Stimulated activated CD8-positive, alpha-beta memory T cell treated with anti-CD3 and anti-CD28 coated beads, Interleukin-7, amount 100 ng/mL, for 48 hours (primary cell): ENCODE results near the gene LAPTM4A.

ENCODE experiments used
- DNase-seq, 2 donors: peaks; one replicate each; pipeline ENCODE4 v3.0.0-alpha.2; 2020; ENCODE audit warnings: low read depth in 1 of 2; ENCODE audit errors: extremely low read depth in 1 of 2

Gene LAPTM4A

DNA sequence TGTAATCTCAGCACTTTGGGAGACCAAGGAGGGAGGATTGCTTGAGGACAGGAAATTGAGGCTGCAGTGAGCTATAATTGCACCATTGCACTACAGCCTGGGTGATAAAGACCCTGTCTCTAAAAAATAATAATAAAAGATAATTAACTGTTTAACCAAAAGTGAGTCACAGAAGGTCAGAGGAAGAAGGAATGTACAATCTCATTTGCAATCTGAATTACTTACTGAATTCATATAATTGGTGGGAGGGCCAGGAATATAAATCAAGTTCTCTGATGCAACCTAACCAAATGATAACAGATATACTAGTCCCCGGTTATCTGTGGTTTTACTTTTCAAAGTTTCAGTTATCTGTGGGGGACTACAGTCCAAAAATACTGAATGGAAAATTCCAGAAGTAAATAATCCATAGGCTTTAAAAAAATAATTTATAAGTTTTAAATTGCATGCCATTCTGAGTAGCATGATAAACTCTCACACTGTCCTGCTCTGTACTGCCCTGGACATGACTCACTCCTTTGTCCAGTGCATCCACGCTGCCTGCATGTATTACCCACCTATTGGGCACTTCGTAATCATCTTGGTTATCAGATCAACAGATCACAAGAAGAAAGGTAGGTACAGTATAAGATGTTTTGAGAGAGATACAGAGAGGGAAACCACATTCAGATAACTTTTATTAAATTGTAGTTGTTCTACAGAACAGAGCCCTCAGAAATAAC lies 26.2 kb downstream of the LAPTM4A start:
- DNase-seq: no peak

DNA sequence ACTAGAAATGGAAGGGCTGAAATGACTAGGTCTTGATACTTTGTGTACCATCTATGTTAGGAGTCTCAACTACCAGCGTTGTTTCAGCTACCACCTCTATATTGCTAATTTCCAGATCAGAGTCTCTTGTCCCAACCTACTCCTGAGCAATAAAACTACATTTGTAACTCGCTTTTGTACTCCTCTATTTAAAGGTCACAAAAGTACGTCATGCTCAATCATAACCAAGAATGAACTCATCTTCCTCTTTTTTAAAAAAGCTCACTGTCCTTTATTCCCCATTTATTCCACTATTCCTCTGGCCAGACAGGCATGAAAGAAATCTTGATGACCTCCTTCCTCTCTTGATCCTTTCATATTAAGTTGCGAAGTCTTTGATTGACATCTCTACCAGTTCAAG lies 27.7 kb downstream of the LAPTM4A start:
- no peak for DNase-seq

DNA sequence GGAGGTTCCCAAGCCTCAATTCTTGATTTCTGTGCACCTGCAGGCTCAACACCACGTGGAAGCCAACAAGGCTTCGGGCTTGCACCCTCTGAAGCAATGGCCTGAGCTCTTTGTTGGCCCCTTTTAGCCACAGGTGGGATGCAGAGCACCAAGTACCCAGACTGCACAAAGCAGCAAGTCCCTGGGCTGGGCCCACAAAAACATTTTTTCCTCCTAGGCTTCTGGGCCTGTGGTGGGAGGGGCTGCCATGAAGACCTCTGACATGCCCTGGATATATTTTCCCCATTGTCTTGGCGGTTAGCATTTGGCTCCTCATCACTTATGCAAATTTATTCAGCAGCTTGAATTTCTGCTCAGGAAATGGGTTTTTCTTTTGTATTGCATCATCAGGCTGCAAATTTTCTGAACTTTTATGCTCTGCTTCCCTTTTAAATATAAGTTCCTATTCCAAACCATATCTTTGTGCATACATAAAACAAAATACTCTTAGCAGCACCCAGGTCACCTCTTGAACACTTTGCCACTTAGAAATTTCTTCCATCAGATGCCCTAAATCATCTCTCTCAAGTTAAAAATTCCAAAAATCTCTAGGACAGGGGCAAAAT lies 29.9 kb downstream of the LAPTM4A start:
- DNase-seq: no peak

DNA sequence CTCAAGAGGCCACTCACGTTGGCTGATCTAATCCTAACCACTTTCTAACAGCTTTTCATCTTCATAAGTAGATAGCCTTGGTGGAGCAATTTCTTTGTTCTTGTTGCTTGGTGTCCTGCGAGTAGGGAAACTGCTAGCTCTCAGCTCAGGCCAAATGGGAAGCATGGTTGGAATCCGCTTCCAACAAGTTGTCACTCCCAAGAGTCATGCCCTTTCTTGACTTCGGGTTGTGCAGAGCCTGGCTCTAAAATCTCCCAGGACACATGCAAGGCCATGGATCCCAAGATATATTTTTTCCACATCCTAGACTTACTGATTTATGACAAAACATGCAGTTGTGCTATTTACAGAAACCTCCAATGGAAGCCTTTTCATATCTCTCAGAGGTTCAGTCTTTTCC lies 31.7 kb downstream of the LAPTM4A start:
- no peak for DNase-seq

DNA sequence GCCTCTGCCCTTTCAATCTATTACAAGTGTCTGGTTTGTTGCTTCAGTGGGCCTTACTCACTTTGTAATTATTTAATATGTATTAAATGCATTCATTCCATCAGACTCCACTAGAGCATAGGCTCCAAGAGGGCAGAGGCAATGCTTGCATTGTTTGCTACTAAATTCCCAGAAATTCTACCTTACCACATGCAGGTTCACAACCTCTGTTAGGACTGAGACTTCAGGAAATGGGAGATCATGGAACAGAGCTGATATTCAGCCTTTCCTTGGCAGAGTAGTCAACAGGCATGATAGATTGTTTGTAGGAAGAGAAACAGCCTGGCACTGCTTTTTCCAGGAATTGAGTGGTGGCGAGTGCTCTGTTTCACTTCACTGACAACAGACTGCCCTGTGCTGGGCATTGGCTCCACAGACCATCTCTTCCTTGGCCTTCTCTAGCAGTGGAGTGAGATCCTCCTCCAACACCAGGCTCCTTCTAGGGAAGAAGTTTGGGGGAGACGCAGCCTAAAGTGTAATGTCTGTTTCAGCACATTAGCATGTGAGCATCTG lies 32.8 kb downstream of the LAPTM4A start:
- DNase-seq: no peak

DNA sequence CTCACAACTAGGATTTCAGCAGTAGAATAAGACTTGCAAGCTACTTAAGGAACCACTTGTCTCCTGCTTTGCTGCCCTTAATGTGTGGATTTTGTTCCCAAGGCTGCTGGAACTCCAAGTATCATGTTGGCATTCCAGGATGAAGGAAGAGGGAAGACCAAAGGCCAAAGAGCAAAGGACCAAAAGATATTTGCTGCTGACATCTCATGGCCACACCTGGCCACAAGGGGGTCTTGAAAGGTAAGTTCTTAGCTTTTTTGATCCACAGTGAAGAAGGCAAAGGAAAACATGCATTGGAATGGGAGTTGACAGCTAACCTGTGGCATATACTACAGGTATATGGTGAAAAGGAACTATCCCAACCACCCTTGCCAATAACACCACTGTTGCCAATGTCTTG lies 35.1 kb downstream of the LAPTM4A start:
- no peak for DNase-seq

DNA sequence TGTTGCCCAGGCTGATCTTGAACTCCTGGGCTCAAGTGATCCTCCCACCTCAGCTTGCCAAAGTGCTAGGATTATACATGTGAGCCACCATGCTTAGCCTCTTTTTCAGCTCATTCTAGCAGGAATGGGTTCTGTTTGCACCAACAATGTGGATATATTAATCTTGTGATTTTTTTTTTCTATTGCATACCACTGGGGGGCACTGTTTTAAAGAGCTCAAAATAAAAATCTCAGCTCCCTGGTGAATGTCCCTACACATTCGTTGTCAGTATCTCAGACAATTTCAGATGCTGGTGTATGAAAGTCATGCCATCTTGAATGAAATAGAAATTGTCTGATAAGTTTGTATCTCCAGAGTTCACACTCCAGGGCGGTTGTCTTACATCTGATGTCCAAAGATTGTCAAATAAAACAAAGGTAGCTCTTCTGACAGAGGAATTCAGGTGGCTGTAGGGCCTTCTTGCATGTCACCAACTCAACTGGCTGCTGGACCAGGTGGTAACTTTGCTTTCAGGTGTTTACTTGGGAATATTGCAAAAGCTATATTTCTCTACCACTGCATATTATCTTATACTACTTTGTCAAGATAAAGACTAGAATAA lies 35.8 kb downstream of the LAPTM4A start:
- DNase-seq: no peak

DNA sequence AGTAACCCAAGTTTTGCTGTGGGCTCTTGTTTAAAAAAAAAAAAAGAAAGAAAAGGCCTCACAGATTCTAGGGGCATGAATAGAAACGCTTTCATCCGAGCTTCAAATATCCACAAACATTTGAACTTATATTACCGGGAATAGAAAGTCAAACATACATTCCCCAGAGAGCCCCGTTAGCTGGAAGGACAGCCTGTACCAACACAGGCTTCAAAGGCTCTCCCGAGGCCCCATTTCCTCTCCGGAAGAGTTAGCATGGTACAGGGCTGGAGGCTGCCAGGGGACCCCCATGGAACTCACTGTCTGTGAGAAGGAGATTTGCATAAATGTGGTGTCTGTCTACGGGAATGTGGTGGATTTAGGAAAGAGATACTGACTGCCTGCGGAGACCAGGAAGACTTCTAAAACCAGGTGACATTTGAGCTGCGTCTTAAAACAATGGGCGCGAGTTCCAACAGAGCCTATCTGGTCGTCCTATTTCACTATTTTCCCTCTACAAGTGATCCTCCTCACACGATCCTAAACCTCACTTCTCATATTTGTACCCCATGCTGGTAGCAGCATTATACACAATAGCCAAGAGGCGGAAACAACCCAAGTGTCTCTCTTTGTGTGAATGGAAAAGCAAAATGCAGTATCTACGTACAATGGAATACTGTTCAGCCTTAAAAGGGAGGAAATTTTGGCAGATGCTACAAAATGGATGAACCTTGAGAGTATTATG lies 38.1 kb downstream of the LAPTM4A start:
- DNase-seq: no peak

DNA sequence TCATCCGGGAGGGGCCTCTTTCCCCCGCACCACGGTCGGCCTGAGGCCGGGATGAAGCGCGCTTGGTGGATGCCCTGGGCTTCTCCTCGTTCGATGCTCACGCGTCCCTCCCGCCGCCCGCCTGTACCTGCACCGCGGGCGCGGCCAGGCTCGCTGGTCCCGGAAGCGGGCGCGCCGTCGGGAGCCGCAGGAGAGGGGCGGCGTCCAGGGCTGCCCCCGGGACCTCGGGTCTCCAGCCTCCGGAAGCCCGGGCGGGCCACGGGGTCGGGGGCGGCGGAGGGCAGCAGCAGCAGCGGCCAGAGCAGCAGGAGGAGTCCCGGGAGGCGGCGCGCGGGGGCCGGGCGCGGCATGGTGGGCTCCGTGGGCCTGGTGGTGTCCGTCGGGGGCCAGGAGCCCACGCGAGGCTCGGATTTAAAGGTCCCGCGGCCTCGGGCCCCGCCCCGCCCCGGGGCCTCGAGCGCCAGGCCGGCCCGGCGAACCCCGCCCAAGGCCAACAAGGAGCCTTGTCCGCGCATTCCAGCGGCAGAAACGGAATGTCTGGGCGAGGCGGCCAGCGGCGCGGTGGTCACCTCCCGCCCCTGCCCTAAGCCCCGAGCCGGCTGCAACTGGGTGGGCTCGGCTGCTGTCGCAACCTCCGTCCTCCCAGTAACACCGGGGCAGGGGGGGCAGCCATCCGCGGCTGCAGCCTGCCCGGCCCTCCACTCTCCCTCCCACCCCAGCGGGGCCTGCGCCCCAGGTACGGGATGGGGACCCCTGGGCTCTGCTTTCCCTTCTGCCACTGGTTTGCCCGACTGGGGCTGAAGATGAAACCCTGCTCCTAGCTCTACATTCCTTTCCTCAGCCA lies 38.9 kb downstream of the LAPTM4A start, which contains the start of gene MATN3:
MATN3 (minus strand) TSS at position 387 of the 844 bp plus-strand sequence; CDS start at position 350, 37 bp downstream.
- no peak for DNase-seq

DNA sequence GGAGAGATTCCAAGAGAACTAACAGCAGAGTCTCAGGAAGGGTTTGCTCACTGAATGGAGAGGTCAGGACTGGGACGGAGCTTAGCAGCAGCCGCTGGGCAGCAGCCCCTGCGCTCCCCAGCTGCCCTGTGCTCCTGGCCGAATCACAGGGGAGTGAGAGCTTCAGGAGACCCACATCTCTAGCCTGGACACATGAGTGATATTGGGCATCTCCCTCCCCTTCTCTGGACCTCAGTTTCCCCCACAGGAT lies 39.5 kb downstream of the LAPTM4A start:
- DNase-seq: no peak

DNA sequence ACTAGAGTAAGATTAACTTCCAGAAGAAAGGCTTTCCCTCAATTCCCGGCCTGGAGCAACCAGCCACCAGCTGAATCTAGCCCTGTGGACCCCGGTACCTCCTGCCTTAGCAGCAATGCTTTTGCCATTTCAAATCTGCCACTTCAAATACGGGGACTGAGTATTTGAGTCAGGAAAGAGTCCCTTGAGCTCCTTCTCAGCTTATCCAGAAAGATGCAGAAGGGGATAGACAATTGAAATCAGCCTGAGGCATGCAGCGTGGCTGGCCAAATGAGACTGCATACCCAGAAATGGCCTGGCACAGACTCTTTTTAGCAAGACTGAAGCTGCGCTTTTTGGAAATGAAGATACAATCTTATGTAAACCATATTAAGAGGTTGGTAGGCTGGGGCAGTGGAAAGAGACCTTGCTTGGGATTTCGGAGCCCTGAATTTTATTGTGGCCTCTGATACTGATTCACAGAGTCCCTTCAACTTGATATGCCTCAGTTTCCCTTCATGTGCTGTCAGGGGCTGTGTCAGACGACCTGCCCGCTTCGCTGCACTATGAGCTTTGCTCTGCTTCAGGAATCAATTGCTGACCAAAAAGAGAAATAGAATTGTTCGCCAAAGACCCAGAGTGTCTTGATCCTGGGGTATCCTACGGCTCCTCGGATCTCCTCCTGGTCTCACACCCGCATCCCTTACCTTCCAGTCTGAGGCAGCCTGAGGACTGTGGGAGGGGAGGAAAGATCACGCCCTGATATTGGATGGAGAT lies 40.0 kb downstream of the LAPTM4A start:
- no peak for DNase-seq

DNA sequence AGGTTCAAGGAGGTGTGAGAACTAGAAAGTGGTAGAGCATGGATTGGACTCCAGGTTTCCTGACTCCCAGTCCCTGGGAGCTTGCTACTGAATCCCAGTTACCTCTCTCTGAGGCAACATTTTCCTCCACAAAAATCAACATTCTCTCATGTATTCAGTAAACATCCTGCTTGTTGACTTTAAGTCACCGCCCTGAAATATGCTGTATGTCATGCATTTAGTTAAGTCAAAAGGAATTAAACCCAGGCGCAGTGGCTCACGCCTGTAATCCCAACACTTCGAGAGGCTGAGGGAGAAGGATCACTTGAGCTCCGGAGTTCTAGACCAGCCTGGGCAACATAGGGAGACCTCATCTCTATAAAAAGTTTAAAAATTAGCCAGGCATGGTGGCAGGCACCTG lies 42.7 kb downstream of the LAPTM4A start:
- DNase-seq: no peak

DNA sequence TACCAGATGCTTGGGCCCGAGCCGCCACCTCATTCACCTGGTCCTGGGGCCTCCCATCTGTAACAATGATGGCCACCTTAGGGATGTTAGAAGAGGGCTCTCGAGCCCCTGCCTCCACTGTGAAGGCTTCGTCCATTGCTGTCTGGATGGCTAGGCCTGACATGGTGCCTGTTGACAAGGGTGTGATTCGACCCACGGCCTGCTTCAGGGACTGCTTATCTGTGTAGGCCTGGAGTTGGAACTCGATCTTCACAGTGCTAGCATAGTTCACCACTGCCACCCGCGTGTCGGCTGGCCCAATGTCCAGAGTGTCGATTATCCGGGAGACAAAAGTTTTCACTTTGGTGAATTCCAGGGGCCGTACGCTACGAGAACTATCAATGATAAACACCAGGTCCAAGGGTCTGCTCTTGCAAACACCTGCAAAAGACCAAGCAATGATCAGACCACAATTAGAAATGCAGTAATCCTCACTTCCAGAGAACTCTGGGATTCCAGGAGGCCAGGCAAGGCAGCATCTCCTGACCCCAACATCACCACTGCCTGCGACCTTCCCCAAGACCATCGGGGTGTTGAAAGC lies 45.4 kb downstream of the LAPTM4A start:
- no peak for DNase-seq

DNA sequence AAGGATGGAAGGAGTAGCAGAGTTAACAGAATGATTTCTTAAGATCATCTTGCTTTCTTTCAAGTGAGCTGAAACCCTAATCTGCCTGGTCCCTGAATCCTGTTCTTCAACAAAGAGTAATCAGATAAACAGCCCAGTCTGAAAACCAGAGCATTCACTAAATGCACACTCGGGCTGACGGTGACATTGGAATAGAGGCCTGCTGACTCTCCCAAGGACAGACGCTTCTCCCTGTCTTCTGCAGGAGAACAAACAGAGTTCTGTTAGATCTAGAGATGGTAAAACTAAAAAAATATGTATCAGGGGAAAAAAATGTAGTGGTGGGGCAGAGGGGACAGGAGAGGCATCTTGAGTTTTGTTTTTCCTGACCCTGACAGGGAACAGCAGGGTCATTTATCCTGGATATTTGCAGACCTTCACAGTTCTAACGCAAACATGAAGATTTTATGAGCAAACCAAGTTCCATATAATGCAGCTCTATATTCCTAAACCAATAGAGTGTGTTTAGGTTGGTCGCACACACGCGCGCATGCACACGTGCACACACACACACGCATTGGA lies 46.3 kb downstream of the LAPTM4A start:
- no peak for DNase-seq

DNA sequence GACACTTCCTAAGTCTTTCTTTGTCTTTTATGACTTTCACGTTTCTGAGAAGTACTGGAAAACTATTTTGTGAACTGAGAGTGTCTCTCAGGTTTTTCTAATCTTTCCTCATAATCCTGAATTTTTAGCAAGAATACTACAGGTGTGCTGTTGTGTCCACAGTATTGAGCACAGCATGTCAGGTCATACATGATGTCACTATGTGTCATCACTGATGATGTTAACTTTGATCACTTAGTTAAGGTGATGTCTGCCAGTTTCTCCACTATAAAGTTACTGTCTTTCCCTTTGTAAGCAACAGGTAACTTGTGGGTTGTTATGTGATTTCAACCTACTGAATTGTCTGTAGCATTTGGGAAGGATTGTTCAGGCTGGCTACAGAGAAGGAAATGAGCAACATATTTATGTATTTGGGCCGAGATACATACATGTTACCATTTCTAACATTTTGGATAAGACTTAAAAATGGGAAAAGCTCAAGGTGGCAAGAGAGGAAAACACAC lies 50.0 kb downstream of the LAPTM4A start:
- no peak for DNase-seq

DNA sequence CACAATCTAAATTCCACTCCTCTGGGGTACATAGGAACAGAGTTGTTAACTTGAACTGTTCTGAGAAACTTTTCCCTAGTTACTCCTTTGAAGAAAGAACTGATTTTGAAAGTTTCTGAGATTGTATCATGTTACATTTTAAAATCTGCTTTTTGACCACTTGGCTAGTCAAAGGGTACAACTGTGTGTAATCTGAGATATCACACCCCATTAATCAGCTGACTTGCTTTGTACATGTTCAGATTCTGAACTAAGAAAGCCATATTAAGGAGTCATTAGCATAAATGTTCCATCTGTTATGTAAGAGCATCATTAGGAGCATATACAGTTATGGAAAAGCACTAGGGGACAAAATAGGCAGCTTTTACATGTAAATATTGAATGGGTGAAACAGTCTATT lies 57.7 kb downstream of the LAPTM4A start:
- no peak for DNase-seq

DNA sequence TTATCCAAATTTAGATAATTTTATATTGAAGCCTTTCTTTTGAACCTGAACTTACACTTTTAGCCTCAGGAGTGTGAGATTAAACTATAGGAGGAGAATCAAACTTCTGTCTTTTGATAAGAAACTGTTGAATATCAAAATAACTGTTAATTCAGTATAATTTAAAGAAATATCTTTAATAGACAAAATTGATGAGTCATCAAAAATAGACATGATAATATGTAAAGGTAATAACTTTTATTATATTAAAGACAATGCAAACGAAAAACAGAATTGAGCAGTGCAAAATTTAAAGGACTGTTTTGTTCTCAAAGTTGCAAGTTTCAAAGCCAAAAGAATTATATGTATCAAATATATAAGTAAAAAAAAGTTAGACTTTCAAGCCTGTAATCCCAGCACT lies 59.5 kb downstream of the LAPTM4A start:
- DNase-seq: no peak

DNA sequence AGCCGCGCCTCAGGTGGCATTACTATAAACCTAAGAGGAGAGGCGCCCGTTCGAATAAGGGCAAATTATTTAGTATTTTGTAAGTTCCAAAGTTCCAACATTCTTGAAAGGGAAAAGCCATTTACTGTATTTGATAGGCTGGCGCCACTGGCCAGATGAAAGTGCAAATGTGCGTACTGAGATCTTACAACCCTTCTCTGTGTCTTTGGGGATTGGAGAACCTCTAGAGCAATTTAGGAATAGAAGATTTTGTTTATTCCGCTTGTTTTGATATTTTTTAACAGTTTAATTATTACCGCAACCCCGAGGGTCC lies 61.1 kb downstream of the LAPTM4A start:
- DNase-seq: no peak

DNA sequence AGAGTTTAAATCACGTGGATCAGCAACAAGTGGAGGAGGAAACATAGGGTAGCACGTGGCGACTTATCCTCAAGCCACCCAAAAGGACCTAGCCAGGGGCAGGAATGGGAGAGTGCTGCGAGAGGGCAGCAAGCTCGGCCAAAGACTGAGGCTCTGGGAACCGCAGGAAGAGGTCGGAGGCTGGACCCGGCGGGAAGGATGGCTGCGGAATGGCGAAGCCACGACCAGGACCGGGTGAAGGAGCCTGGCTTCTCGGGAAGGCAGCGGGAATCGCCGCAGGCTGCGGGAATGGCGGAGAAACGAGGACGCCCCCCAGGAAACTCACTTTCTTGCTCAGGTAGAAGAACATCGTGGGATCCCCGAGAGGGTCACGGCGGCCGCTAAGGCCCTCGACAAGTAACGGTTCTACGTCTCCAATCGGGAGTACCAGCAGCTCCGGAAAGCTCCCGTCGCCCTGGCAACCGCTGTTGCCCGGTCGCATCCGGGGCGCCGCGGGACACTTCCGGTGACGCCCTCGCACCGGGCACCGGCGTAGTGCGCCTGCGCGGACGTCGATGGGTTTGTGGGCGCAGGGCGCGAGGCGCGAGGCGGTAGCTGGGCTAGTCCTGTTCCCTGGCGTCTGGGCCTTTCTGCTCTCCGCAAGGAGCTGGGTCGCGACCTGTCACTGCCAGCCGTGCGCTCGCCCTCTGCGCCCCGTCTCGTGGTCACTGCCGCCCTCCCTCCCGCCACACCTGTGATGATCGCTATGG lies 61.6 kb downstream of the LAPTM4A start, which contains the start of gene WDR35:
WDR35 (minus strand) TSS at position 439 of the 749 bp plus-strand sequence; CDS start at position 349, 90 bp downstream.
- DNase-seq: peak; percentile 81 to 86
